Stimulated activated CD4-positive, alpha-beta T cell treated with anti-CD3 and anti-CD28 coated beads, Interleukin-2, amount 100 ng/mL, for 4 hours (primary cell): ENCODE results near the gene RRBP1.

Experiments
- DNase-seq: peaks from one replicate; pipeline ENCODE4 v3.0.0-alpha.2; 2020; ENCODE audit warnings: low read depth

Gene RRBP1

GRCh38 chr20:17620371-17621228, 61.4 kb downstream of the RRBP1 start:
- DNase-seq, result no peak

DNA sequence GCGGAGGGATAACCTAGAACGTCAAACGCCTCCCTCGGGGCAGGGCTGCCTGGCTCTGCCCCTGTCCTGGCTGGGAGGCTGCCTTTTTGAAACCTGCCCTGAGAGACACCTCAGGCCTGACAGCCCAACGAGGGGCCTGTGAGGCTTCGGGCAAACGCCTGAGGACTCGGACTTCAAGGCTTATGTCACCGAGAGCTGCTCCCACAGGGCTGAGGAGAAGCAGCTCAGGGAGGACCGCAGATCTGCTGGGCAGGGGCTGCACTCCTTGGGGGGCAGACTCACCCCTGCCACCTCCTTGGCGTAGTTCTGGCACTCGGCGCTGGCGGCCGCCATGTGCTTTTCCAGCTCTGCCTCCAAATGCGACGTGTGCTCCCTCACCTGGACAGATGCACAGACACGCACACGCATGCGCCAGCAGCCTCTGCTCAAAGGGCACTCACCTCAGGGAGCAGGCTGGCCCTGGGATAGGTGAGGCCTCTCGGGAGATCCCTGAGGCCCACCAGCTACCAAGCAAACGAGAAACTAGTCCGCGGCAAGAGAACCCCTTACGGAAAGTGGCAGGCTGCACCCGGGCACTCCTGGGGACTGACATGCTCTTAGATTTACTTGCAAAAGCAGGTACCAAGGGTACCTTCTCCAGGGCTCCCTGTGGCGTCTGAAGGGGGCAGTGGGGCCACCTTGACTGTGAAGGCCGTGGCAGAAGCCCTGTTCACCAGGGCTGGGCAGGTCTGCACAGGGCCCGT, 62.5 kb downstream of the RRBP1 start:
- DNase-seq, result no peak

DNA sequence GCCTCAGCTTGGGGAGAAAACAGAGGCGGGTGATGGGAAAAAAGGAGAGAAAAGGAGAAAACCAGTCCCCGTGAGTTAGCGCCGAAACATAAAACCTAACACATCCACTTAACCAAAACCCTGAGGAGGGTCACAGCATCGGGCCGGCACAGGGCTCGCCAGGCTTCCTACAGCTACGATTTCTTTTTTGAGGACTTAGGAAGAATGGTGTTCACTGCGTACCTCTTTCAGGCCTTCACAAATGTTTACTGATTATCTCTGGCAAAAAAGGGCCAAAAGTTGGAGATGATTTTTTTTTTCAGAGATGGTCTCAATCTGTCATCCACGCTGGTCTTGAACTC, 63.4 kb downstream of the RRBP1 start:
- no peak for DNase-seq

DNA sequence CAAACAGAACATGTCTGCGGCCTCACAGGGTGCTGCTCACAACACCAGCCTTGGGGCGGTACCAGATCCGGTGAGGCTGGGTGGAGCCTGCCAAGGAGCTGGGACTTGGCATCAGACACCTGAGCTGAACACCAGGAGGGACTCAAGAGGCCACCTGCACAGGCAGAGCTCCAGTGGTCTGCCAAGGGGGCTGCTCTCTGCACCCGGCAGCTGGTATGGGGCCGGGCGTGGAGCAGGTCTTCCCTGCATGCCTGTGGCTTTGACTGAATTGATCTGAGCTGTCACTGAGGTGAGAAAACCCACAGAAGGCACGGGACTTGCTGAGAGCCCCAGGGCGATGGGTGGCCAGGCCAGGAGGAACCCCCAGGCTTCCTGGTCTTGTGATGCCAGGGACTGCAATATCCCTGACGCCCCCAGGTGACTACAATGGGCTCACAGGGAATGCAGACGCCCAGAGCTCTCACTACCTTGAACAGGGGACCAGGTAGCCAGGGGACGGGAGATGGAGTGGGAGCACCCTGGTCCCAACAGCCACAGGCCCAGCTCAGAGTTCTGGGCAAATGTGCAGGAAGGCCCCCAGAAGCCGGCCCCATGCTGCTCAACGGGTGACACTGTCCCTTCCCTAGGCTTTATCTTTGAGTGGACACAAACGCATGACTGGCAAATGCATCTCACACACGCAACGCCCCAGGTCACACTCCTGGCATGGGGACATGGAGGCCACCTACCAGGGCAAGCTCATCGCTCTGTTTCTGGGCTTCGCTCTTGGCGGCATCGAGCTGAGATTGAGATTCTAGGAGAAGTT, 64.0 kb downstream of the RRBP1 start:
- DNase-seq, result no peak

GRCh38 chr20:17617212-17617867, 64.7 kb downstream of the RRBP1 start:
- peak; percentile 17 for DNase-seq

- DNase-seq, result no peak
Measured at GRCh38 chr20:17616480-17617211, 65.4 kb downstream of the RRBP1 start.

DNA sequence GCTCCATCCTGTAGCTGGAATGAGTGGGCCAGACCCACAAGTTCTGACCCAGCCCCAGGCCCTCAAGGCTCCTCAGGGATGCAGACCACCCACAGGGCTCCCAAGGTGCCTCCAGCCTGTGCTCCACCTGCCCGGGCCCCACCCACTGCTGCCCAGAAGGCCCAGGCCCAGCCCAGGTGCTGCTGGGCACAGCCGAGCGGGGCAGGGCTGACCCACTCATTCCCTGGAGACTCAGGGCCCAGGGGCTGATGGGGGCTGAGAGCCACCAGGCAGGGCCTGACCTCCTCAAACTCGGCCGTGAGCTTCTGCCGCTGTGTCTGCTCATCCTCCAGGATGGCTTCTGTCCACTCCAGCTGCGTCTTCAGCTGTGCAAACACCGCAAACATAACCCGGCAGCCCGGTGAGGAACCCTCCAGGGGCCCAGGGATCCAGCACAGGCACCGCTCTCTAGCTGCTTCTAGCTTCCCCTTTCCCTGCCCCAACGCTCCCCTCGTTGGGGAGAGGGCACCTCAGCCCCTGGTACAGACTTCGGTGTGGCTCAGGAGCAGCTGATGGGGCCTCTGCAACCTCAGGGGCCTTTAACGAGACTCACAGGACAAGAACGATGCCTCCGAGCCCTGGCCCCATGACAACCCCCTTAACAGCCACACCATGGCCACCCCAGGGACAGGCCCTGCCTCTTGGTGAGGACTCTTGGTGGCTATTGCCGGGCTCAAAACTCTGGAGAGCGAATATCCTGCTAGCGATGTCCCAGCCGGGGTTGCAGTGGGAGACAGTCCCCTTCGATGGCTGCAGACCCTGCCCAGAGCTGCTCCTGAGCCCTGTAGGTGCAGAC, 66.2 kb downstream of the RRBP1 start:
- DNase-seq, result no peak

GRCh38 chr20:17614812-17615644, 67.0 kb downstream of the RRBP1 start:
- DNase-seq, result no peak

- DNase-seq, result no peak
Measured at GRCh38 chr20:17614176-17614811, 67.7 kb downstream of the RRBP1 start.

DNA sequence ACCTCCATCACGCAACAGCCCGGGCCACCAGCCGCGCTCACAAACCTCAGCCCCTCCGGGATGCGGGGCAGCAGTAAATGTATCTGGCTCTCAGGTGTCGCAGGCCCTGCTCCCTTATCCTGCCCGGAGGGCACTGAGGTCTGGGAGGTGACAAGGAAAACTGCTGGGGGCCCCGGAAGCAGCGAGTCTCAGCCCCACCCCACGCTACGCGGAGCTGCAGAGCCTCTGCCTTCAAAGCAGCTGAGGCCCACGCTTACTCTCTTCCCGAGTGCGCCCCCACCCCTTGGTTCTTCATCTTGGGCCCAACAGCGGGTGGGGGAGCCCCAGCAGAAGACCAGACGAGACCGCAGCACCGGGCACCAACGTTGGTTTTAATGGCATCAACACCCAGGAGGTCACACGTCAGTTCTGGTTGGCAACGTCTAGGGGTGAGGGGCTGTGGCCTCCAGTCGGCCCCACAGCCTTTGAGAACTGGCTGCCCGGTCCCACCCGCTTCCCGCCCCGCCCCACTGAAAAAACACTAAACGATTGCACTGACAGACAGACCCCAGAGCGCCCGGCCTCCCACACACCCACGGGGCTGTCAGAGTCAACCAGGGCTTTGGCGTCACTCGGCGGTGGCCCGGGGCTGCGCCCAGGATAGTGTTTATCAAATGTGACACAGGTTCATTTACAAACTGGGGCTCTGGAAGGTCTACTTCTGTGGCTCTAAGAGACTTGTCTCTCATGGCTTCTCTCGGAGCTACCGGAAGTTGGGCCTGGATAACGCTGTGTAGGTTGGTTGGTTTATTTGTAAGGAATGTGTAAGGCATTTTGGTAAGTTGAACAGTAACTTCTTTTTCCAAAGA, 68.5 kb downstream of the RRBP1 start:
- DNase-seq, result no peak

- DNase-seq, result no peak
Measured at GRCh38 chr20:17612992-17613327, 69.1 kb downstream of the RRBP1 start.

DNA sequence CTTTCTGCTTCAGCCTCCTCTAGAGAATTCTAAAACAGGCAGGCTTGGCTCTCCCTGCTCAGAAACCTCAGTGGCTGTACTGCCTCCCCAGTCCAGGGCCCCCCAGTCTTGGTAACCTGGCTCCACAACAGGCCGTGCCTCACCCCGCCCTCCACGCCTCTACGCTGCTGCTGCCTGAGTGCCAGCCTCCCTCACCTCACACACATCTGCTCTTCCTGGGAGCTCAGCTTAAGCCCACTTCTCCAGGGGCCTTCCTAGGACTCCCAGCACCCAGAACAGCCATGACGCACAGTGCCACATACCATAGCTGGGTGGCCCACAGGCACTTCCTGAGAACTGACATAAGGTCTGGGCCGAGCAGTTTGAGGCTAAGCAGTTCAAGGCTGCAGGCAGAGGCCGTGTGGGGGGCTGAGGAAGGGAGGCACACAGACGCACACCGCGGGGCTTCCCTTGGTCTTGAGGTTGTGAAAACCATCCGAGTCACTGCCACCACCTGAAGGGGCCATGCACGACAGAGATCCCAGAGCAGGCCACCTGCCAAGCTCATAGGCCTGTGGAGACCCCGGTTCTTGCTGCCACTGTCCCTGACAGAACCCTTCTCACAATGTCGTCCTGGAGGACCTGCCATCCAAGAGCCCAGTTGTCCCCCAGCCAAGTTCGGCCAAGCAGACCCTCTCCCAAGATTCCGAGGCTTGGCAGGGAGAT, 69.6 kb downstream of the RRBP1 start:
- peak; percentile 7 for DNase-seq

- DNase-seq, result no peak
Measured at GRCh38 chr20:17611540-17612286, 70.3 kb downstream of the RRBP1 start.

DNA sequence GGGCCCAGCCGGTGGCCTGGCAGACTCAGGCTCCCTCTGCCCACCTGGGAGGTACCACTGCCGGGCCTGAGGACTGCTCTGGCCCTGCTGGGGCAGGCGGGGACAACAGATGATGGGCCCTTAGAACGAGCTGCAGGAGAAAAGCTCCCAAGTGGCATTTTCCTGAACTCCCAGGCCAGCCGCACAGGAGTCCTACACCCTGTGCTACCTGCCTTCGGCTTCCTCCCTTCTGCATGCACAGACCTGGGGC, 70.8 kb downstream of the RRBP1 start:
- DNase-seq, result no peak

GRCh38 chr20:17610566-17611289, 71.3 kb downstream of the RRBP1 start:
- peak; percentile 43 for DNase-seq

DNA sequence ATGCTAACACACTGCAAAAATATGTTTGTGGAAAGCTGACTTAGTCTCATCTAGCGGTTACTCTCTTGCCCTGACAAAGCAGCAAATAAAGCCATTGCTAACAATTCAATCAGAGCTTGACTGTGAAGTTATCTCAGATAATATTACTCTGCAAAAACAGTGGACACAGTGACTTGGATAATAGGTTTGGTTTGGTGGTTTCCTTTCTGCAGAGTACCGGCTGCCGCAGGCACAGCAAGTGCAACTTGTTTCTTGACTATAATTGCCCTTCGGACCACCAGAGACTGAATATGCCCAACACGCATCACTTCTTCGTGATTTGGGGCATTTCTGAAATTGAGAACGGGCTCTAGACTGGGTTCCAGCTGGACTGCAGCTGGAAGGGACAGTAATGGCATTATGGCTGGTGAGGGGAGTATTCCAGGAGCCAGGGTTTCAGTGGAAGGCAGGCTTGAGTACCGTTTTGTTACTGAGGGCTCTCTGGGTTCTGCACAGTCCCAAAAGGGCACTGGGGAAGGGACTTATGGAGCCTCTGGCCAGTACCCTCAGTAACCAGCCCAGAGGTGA, 72.1 kb downstream of the RRBP1 start:
- no peak for DNase-seq
